MM.1S (cell line): ENCODE results near the gene NEBL.

Experiments used
- EZH2 ChIP-seq: fragments of 300-600 bp; sonication (generic); optimal IDR thresholded peaks from 2 replicates; pipeline ENCODE3; 2017; ENCODE audit warnings: low read depth, mild to moderate bottlenecking, antibody characterized with exemption, low read length, mixed read lengths
- EZH2phosphoT487 ChIP-seq: fragments of 300-600 bp; sonication (generic); IDR thresholded peaks from 2 replicates; pipeline ENCODE4 v1.6.1; 2018; ENCODE audit warnings: antibody characterized with exemption, low read length
- TF ChIP-seq, protein P1 (sequence below): fragments of 300-600 bp; sonication (generic); IDR thresholded peaks from 2 replicates; pipeline ENCODE4 v1.5.1; 2016; ENCODE audit warnings: antibody characterized with exemption, low read length, mixed read lengths

DNA sequence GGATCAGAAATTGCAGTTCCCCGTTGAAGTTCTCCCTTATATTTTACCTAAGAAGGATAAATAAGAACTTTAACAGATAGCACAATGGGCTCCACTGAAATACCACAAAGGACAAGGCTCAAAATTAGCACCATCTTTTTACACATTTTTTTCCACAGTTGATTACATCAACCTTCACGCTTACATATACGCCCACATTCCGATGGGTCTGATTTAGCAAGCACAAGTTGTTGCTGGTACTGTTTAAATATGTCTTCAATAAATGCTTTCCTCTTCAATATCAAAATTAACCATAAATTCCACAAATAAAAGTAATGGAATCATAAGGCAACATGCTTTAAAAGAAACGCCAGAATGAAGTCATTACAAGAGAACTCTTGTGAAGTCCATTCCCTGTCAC lies 79.5 kb downstream of the NEBL start:
- no peak for TF ChIP-seq EZH2
- TF ChIP-seq, protein P1, sequence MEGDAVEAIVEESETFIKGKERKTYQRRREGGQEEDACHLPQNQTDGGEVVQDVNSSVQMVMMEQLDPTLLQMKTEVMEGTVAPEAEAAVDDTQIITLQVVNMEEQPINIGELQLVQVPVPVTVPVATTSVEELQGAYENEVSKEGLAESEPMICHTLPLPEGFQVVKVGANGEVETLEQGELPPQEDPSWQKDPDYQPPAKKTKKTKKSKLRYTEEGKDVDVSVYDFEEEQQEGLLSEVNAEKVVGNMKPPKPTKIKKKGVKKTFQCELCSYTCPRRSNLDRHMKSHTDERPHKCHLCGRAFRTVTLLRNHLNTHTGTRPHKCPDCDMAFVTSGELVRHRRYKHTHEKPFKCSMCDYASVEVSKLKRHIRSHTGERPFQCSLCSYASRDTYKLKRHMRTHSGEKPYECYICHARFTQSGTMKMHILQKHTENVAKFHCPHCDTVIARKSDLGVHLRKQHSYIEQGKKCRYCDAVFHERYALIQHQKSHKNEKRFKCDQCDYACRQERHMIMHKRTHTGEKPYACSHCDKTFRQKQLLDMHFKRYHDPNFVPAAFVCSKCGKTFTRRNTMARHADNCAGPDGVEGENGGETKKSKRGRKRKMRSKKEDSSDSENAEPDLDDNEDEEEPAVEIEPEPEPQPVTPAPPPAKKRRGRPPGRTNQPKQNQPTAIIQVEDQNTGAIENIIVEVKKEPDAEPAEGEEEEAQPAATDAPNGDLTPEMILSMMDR, result no peak
- no peak for TF ChIP-seq EZH2phosphoT487
